ENCODE results near the gene AARS1.
"Not testable (repeated sequence)": the region's sequence is repeated elsewhere in the genome, so short reads cannot be mapped to it uniquely, and the experiment has no call there.

AARS1 gene

DNA sequence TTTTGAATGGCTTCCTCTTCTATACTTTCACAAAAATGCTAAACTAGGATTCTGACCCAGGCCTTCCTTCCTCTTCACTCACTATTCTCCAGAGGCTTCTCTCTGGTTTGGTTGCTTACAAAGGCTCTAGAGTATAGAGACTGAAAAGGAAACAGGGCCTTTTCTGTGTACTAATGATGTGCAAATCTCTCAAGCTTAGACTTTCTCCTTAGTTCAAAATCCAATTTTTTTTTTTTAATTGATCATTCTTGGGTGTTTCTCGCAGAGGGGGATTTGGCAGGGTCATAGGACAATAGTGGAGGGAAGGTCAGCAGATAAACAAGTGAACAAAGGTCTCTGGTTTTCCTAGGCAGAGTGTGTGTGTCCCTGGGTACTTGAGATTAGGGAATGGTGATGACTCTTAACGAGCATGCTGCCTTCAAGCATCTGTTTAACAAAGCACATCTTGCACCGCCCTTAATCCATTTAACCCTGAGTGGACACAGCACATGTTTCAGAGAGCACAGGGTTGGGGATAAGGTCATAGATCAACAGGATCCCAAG, 65.3 kb downstream of the AARS1 start:
- DNase-seq, result not testable (repeated sequence)

DNA sequence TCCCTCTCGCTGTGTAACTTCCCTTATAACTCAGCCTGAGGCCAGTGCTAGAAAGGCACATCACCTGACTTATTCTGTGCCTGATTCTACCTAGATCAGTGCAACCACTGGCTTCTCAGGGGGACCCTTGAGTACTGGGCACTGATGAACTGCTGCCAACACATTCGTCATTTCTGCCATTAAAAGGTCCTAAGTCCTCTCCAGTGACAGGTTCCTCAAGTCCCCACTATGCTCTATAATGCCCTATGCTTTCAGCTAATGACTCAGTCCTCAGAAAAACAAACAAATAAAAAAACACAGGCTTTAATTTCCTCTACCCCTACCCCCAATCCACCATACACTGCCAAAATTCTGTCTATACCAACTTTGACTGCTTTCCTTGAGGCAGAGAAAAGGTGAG, 66.1 kb downstream of the AARS1 start:
- DNase-seq, result not testable (repeated sequence)

DNA sequence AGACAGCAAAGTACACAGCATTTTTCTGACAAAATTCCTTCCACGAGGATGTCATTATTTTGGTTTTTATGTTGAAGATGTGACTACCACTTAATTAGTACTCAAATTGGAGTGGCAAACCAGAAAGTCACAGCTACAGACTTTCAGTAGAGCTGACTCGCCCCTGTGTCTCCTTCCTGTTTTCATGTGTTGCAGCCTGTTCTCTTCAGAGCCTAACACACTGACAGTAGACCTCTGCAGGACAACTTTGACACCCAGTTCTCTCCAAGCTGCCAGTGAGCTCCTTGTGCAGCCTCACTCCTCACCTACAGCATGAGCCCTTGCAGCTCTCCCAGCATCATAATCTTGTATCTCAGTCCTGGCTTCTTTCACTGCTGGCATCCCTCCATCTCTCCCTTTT, 66.7 kb downstream of the AARS1 start:
- DNase-seq, result not testable (repeated sequence)

DNA sequence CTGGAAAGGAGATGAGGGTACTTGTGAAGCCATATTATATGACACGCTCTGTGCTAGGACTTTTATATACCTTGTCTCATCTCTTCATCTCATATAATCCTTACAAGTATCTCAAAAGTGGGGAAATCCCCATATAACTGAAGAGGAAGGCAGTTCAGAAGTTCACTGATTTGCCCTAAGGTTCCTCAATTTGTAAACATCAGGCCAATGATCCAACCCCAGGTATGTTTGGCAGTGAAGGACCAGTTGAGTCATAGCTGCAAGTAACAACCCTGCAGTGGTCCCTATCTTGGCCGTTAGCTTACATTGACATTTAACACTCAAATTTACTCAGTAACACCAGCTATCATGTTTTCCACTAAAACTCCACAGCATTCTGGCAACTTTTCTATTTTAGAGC, 70.7 kb downstream of the AARS1 start:
- DNase-seq, result not testable (repeated sequence)

DNA sequence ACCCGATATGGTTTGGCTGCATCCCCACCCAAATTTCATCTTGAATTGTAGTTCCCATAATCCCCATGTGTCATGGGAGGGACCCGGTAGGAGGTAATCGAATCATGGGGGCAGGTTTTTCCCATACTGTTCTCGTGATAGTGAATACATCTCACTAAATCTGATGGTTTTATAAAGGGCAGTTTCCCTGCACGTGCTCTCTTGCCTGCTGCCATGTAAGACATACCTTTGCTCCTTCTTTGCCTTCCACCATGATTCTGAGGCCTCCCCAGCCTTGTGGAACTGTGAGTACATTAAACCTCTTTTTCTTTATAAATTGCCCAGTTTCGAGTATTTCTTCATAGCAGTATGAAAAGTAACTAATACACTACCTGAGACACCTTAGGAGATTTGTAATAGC, 82.9 kb downstream of the AARS1 start:
- not testable (repeated sequence) for DNase-seq

DNA sequence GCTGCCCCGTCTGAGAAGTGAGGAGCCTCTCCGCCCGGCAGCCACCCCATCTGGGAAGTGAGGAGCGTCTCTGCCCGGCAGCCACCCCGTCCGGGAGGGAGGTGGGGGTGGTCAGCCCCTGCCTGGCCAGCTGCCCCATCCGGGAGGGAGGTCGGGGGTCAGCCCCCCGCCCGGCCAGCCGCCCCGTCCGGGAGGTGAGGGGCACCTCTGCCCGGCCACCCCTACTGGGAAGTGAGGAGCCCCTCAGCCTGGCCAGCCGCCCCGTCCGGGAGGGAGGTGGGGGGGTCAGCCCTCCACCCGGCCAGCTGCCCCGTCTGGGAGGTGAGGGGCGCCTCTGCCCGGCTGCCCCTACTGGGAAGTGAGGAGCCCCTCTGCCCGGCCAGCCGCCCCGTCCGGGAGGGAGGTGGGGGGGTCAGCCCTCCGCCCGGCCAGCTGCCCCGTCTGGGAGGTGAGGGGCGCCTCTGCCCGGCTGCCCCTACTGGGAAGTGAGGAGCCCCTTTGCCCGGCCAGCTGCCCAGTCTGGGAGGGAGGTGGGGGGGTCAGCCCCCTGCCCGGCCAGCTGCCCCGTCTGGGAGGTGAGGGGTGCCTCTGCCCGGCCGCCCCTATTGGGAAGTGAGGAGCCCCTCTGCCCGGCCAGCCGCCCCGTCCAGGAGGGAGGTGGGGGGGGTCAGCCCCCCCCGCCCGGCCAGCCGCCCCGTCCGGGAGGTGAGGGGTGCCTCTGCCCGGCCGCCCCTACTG, 84.5 kb downstream of the AARS1 start:
- not testable (repeated sequence) for DNase-seq

DNA sequence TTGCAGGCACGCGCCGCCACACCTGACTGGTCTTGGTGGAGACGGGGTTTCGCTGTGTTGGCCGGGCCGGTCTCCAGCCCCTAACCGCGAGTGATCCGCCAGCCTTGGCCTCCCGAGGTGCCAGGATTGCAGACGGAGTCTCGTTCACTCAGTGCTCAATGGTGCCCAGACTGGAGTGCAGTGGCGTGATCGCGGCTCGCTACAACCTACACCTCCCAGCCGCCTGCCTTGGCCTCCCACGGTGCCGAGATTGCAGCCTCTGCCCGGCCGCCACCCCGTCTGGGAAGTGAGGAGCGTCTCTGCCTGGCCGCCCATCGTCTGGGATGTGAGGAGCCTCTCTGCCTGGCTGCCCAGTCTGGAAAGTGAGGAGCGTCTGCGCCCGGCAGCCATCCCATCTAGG, 85.3 kb downstream of the AARS1 start:
- DNase-seq, result not testable (repeated sequence)

DNA sequence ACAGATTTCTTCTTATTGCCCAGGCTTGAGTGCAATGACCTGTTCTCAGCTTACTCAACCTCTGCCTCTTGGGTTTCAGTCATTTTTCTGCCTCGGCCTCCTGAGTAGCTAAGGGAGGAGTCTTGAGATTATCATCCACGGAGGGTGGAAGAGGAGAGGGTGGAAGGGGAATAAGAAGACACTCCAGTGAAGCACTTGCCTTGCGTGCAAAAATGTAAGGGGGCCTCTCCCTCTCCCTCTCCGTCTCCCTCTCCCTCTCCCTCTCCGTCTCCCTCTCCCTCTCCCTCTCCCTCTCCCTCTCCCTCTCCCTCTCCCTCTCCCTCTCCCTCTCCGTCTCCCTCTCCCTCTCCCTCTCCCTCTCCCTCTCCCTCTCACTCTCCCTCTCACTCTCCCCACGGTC, 85.8 kb downstream of the AARS1 start:
- DNase-seq, result not testable (repeated sequence)

Data from NCI-H526 (cell line).